ENCODE measurements around the gene DHCR7.

DHCR7 gene, protein sequence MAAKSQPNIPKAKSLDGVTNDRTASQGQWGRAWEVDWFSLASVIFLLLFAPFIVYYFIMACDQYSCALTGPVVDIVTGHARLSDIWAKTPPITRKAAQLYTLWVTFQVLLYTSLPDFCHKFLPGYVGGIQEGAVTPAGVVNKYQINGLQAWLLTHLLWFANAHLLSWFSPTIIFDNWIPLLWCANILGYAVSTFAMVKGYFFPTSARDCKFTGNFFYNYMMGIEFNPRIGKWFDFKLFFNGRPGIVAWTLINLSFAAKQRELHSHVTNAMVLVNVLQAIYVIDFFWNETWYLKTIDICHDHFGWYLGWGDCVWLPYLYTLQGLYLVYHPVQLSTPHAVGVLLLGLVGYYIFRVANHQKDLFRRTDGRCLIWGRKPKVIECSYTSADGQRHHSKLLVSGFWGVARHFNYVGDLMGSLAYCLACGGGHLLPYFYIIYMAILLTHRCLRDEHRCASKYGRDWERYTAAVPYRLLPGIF

DNA sequence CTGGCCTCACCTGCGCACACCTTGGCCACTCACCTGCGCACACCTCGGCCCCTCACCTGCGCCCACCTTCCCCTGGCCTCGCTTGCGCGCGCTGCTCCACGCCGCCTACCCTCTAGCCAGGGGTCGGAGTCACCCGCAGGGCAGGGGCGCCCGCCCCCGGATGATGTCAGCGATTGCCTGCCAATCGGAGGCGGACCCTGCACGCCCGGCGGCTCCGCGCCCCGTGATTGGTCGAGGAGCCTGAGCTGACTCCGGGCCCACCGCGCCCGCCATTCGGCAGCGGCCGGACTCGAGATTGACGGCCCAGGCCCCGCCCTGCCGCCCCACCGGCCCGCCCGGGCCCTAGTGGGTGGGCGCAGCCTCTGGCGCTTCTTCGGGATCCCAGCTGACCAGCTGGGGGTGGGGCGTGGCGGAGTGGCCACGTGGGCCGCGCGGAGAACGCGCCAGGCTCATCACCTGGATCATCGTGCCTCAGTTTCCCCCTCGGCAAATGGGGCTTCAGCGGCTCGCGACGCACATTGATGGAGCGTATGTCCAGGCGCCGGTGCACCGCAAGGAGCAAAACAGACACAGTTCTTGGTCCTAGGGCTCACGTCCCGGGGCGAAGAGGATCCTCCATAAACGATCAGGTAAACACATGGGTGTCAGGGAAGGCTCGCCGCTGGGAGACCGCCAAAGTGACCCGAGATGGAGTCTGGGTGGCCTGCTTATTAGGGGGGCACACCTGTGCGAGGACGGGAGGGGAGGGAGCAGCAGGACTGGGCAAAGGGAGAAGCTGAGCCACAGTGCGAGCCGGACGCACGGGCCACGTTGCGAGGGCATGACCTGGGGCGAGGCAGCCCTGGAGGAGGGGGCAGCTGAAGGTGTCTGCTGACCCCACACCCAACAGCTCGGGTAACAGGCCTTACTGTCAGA, at the start of gene DHCR7:
Gene DHCR7 (minus strand): TSS at position 137 of the 915 bp plus-strand sequence. CDS start 3,441 bp downstream, outside the sequence.
- DNase-seq (ENCODE audit: low spot score) (peak; percentile 78), FAIRE-seq (no peak)

- FAIRE-seq (no peak), DNase-seq (ENCODE audit: low spot score) (no peak)
Measured at GRCh38 chr11:71496421-71496820, 48.2 kb upstream of the DHCR7 start.

- no peak for FAIRE-seq
- no peak for DNase-seq (ENCODE audit: low spot score)
Measured at GRCh38 chr11:71495286-71496230, 47.4 kb upstream of the DHCR7 start.

GRCh38 chr11:71491940-71492339, 43.7 kb upstream of the DHCR7 start:
- DNase-seq (ENCODE audit: low spot score): no peak
- no peak for FAIRE-seq

GRCh38 chr11:71491531-71491930, 43.3 kb upstream of the DHCR7 start:
- FAIRE-seq: no peak

DNA sequence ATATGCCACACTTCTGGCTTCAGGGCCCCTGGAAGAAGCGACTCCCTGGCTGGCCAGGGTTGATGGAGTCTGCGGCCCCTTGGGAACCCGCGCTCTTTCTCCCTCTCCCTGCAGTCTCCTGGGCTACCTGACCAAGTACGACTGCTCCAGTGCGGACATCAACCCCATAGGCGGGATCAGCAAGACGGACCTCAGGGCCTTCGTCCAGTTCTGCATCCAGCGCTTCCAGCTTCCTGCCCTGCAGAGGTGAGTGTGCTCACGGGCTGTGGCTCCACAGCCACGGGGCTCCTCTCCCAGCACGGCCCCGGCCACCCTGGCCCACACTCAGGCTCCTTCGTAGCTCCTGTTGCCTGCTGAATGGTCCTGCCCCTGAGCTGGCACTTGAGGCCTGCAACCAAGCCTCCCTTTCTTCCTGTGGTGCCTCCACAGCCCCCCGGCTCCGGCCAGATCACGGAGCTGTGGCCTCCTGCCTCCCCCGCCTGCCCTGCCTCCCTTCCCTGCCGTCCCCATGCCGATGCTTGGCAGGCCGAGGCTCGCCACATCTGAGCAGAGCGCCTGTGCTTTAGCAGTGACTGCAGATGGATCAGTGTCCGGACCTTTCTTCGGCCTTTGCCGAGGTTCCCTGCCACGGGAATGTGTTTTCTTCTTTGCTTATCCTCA, 42.7 kb upstream of the DHCR7 start:
- no peak for FAIRE-seq
- DNase-seq (ENCODE audit: low spot score): no peak

More at GRCh38 chr11:71491531-71491930, 43.3 kb upstream of the DHCR7 start:
- DNase-seq (ENCODE audit: low spot score): no peak

DNA sequence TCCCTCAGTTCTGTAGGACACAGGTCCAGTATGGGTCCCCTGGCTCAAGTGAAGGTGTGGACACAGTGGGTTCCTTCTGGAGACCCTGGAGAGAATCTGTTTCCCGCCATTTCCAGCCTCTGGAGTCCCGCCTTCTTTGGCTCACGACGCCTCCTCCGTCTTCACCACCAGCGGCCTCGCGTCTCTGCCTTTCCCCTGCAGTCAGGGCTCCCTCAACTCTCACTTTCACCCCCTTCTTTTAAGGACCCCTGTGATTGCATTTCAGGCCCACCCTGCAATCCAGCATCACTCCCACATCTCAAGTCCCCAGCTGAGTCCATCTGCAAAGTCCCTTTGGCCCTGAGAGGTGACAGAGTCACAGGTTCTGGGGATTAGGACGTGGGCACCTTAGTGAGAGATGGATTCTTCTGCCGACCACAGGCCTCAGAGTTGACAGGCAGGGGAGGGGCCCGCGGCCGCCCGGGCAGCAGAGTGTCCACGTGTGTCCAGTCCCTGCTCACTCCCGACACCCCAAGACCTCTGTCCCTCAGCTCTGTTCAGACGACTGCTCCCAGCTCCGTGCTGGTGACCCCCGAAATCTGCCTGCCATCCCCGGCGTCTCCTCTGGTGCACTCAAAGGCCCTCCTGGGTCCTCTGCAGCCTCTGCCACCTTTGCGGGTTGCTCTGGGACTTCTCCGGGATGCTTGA, 42.0 kb upstream of the DHCR7 start:
- no peak for FAIRE-seq
- no peak for DNase-seq (ENCODE audit: low spot score)

DNA sequence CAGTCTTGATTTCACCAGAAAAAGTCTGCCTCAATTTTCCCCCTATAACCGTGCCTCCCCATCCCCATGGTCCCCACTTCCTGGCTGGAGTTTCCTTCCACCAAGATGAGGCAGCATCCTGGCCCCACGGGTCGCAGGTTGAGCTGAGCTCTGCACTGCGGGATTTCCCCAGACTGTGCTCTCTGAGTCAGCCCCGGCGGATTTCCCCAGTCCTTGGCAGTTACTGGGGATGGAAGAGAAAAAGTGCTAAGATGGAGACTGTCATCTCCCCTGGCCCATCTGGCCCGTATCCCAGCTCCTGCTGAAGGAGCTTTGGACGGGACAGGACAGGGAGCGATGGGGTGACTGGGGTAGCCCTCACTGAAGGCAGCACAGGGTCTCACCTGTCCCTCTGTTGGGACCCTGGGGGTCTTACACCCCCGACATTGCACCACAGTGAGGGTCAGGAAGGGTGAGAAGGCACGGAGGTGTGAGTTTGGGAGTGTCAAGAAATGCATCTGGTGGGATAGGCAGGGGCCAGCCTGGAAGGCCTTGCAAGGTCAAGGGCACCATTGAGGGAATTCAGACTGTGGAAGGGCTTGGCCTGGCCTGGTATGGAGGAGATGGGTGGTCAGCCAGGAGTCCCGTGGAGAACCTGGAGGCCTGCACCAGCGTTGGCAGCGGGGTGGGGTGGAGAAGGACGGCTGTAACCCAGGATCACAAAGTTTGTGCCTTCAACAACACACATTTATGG, 41.3 kb upstream of the DHCR7 start:
- peak; percentile 69 for FAIRE-seq

DNA sequence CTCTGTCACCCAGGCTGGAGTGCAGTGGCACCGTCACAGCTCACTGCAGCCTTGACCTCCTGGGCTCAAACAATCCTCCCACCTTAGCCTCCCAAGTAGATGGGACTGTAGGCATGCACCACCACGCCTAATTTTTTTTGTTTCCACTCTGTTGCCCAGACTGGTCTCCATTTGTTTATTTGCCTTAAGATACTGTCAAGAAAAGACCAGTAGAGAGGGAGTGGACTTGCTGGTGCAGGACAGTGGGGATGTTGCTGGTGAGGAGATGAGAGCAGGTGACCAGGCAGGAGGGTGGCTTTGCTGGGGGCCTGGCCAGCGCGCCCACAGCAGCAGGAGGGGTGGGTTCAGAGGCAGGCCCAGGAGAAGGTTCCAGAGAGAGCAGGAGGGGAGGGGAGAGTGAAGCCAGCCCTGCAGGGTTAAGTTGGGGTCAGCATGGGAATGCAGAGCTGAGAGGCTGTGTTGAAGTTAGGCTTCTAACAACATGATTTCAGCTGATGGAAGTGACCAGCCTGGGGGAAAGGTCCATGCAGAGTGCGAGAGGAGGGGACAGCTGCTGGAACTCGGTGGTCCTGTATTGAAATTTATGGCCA, 40.6 kb upstream of the DHCR7 start:
- FAIRE-seq (no peak), DNase-seq (ENCODE audit: low spot score) (no peak)

More for the DNA sequence above, 41.3 kb upstream of the DHCR7 start:
- DNase-seq (ENCODE audit: low spot score): peak; percentile 58

GRCh38 chr11:71486320-71486719, 38.1 kb upstream of the DHCR7 start:
- FAIRE-seq (no peak), DNase-seq (ENCODE audit: low spot score) (no peak)

DNA sequence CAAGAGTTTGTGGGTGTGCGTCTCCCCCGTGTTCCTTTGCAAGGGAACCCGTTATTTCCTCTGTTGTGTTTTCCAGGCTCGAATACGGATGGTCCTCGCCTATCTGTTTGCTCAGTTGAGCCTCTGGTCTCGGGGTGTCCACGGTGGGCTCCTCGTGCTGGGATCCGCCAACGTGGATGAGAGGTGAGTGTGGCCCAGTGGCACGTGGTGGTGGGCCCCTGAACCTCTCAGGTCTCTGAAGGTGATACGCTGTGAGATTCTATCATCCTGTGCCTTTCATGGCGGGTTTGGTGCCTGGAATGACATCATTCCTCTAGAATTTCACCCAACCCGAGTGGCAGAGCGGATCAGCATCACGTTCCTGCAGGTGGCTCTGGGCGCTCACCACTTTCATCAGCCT, 37.3 kb upstream of the DHCR7 start:
- DNase-seq (ENCODE audit: low spot score) (no peak), FAIRE-seq (no peak)

GRCh38 chr11:71485063-71485399, 36.8 kb upstream of the DHCR7 start:
- DNase-seq (ENCODE audit: low spot score) (no peak), FAIRE-seq (no peak)

DNA sequence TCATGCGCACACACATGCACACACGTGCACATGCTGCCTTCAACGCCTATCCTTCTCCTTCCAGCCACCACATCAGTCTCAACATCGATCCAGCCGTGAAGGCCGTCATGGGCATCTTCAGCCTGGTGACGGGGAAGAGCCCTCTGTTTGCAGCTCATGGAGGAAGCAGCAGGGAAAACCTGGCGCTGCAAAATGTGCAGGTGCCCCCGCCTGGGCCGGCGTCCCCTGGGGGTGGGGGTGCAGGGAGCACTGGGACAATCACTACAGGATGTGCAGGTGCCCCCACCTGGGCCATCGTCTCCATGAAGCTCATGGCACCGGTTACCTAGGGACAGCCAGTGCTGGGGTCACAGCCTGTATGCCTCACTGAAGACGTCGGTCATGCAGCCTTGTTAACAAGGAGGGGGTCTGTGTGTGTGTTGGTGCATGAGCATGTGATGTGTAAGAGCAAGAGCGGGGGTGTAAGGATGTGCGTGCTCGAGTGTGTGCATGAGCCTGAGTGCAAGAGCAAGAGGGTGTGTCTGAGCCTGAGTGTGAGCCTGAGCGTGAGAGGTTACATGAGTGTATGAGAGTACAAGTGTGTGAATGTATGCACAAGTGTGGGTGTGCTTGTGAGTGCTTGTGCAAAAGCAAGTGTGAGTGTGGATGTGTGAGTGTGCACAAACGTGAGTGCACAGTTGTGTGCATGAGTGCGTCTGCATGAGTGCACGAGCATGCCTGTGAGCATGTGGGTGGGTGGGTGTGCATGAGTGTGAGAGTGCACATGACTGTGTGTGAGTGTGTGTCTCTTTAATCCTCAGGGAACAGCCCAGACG, 36.3 kb upstream of the DHCR7 start:
- FAIRE-seq: no peak

GRCh38 chr11:71483692-71484091, 35.5 kb upstream of the DHCR7 start:
- no peak for FAIRE-seq

More for the DNA sequence above, 36.3 kb upstream of the DHCR7 start:
- no peak for DNase-seq (ENCODE audit: low spot score)

DNA sequence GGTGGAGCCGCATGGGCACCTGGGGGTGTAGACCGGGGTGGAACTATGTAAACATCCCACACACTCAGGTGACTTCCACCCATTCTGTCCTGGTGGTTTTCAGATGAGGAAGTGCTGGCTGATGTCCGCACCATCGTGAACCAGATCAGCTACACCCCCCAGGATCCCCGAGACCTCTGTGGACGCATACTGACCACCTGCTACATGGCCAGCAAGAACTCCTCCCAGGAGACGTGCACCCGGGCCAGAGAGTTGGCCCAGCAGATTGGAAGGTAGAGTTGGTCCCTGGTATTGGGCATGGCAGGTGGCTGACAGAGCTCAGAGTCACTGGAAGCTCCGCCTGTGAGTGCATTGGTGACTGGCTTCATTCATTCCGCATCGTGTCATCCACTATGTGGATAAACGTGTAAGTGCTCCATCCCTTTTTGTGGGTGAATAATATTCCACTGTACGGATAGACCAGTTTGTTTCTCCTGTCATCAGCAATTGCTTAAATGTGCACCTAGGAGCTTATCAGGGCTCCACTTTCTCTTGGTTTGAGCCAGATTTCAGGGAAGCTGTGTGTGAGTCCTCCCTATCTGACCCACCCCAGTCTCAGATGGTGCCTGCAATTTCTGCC, 34.7 kb upstream of the DHCR7 start:
- DNase-seq (ENCODE audit: low spot score): no peak
- no peak for FAIRE-seq

More at GRCh38 chr11:71483692-71484091, 35.5 kb upstream of the DHCR7 start:
- DNase-seq (ENCODE audit: low spot score): no peak

DNA sequence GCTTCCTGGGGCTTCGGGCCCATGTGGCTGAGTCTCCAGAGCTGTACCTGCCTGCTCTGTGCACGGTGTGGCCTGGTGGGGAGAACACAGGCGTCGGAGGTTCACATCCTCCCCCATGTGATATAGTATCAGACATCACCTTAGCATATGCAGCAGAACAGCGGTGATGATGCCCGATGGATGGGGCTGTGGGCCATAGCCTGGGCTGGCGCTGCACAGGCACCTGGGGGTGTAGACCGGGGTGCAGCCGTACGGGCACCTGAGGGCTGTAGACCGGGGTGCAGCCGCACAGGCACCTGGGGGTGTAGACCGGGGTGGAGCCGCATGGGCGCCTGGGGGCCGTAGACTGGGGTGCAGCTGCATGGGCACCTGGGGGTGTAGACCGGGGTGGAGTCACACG, 34.0 kb upstream of the DHCR7 start:
- DNase-seq (ENCODE audit: low spot score): no peak
- FAIRE-seq: no peak
